CD14-positive monocyte (primary cell): ENCODE results near the gene TNFRSF4. TPM values are rescaled to one million over a fixed set of nuclear protein-coding genes. Genes with fewer than 3 reads are reported as not detected.
A peak's percentile ranks its signal among the peaks of the same experiment; 100 is the strongest.
"Not testable (repeated sequence)": the region's sequence is repeated elsewhere in the genome, so short reads cannot be mapped to it uniquely, and the experiment has no call there.

Experiments used
- DNase-seq, 3 donors: peaks; one replicate each; pipeline ENCODE4 v3.0.0-alpha.2; 2011 to 2022
- H2AFZ ChIP-seq: 2 replicates; pipeline ENCODE4 v1.6.0; 2012; ENCODE audit warnings: mild to moderate bottlenecking, low read depth, low read length, inconsistent platforms; ENCODE audit not compliant: insufficient read depth, poor library complexity, severe bottlenecking
- H3K27ac ChIP-seq, 2 donors: 1 replicate in 1 of 2; 2 replicates in 1 of 2; pipeline ENCODE4 v1.5.1; 2012 to 2013; ENCODE audit warnings: low read length in 2 of 2, control low read depth in 1 of 2, inconsistent platforms in 1 of 2, low read depth in 1 of 2, mild to moderate bottlenecking in 1 of 2
- H3K27me3 ChIP-seq, 2 donors: one replicate each; pipeline versions ENCODE4 v1.6.0 to v1.6.1; 2011 to 2013; ENCODE audit warnings: low read length in 2 of 2; ENCODE audit not compliant: control insufficient read depth in 2 of 2, insufficient read depth in 2 of 2
- H3K36me3 ChIP-seq, 2 donors: replicated peaks in 1 of 2; 1 replicate in 1 of 2; 2 replicates in 1 of 2; pipeline versions ENCODE4 v1.5.1 to v1.6.1; 2012 to 2013; ENCODE audit warnings: low read length in 2 of 2, control low read depth in 1 of 2, inconsistent platforms in 1 of 2, mild to moderate bottlenecking in 1 of 2; ENCODE audit not compliant: insufficient read depth in 2 of 2, control insufficient read depth in 1 of 2
- H3K4me1 ChIP-seq, 2 donors: 1 replicate in 1 of 2; 2 replicates in 1 of 2; pipeline versions ENCODE4 v1.5.1 to v1.6.1; 2012 to 2013; ENCODE audit warnings: low read length in 2 of 2, control low read depth in 1 of 2, inconsistent platforms in 1 of 2, mild to moderate bottlenecking in 1 of 2, moderate library complexity in 1 of 2; ENCODE audit not compliant: insufficient read depth in 2 of 2, control insufficient read depth in 1 of 2
- H3K4me2 ChIP-seq: replicated peaks from 2 replicates; pipeline ENCODE3; 2012; ENCODE audit warnings: low read length, moderate library complexity, mild to moderate bottlenecking; ENCODE audit not compliant: poor library complexity, severe bottlenecking; ENCODE audit errors: extremely low read depth
- H3K4me3 ChIP-seq, 3 experiments: fragments of 200-600 bp in 1 of 3; sonication (generic) in 1 of 3; replicated peaks in 1 of 3; 1 replicate in 2 of 3; 2 replicates in 1 of 3; pipeline ENCODE4 v1.5.1; 2011 to 2013; ENCODE audit warnings: low read length in 3 of 3, mild to moderate bottlenecking in 3 of 3, control low read depth in 2 of 3, low read depth in 2 of 3, inconsistent platforms in 1 of 3, moderate library complexity in 1 of 3
- H3K79me2 ChIP-seq: 2 replicates; pipeline ENCODE4 v1.6.0; 2012; ENCODE audit warnings: mild to moderate bottlenecking, control low read depth, inconsistent platforms, low read length, moderate library complexity; ENCODE audit not compliant: insufficient read depth
- H3K9ac ChIP-seq: 2 replicates; pipeline ENCODE4 v1.6.0; 2017; ENCODE audit warnings: low read length, mild to moderate bottlenecking; ENCODE audit not compliant: insufficient read depth, poor library complexity, severe bottlenecking
- H3K9me3 ChIP-seq, 2 donors: replicated peaks in 1 of 2; 1 replicate in 1 of 2; 2 replicates in 1 of 2; pipeline versions ENCODE4 v1.5.1 to v1.6.1; 2012 to 2013; ENCODE audit warnings: low read length in 2 of 2, control low read depth in 1 of 2; ENCODE audit not compliant: control insufficient read depth in 1 of 2, insufficient read depth in 1 of 2
- H4K20me1 ChIP-seq: 2 replicates; pipeline ENCODE4 v1.6.0; 2012; ENCODE audit warnings: mild to moderate bottlenecking, low read length, control low read depth, moderate library complexity; ENCODE audit not compliant: insufficient read depth
- H3K27ac Mint-ChIP-seq, 7 donors: one replicate each; pipeline ENCODE4 v1.8.0; 2020; ENCODE audit warnings: mild to moderate bottlenecking in 7 of 7, mixed read lengths in 7 of 7, moderate library complexity in 6 of 7, inconsistent platforms in 2 of 7
- H3K27me3 Mint-ChIP-seq, 3 donors: one replicate each; pipeline ENCODE4 v1.8.0; 2021 to 2022; ENCODE audit warnings: low read depth in 3 of 3, mild to moderate bottlenecking in 3 of 3, mixed read lengths in 3 of 3, moderate library complexity in 3 of 3, inconsistent platforms in 1 of 3
- H3K36me3 Mint-ChIP-seq, 2 donors: one replicate each; pipeline ENCODE4 v1.8.0; 2020; ENCODE audit warnings: mixed read lengths in 2 of 2, inconsistent platforms in 1 of 2, mild to moderate bottlenecking in 1 of 2
- H3K4me1 Mint-ChIP-seq: one replicate; pipeline ENCODE4 v1.8.0; 2020; ENCODE audit warnings: mild to moderate bottlenecking, mixed read lengths
- H3K4me3 Mint-ChIP-seq, 2 donors: one replicate each; pipeline ENCODE4 v1.8.0; 2020; ENCODE audit warnings: mild to moderate bottlenecking in 2 of 2, mixed read lengths in 2 of 2, moderate library complexity in 1 of 2
- H3K9me3 Mint-ChIP-seq, 7 donors: one replicate each; pipeline ENCODE4 v1.8.0; 2020 to 2022; ENCODE audit warnings: mixed read lengths in 7 of 7, mild to moderate bottlenecking in 6 of 7, moderate library complexity in 6 of 7, inconsistent platforms in 2 of 7
- CTCF ChIP-seq: fragments of 200-600 bp; IDR thresholded peaks from one replicate; pipeline ENCODE4 v1.8.0; 2022; ENCODE audit warnings: antibody characterized with exemption, mild to moderate bottlenecking
- WGBS: methylation state at CpG from one replicate; pipeline ENCODE4 v1.1.5; 2013; ENCODE audit warnings: missing lambda C conversion rate; ENCODE audit not compliant: insufficient coverage; 5-methylcytosine and 5-hydroxymethylcytosine counted together
- intact Hi-C, 2 donors: fragments of 100-400 bp; cut with micrococcal nuclease; formaldehyde crosslinking; loops; one replicate each; pipeline versions ENCODE4 v1.15.0 to v1.15.1; 2023
- polyA plus RNA-seq, 3 donors: library from polyadenylated mRNA; depleted of rRNA in 1 of 3; unstranded in 2 of 3; stranded (reverse) in 1 of 3; fragments of 300-500 nt in 2 of 3; fragments of >200 nt in 1 of 3; fragmentation: Illumina TruSeq in 2 of 3; gene quantifications; 1 replicate in 2 of 3; 2 replicates in 1 of 3; pipeline ENCODE4 v1.2.3, GENCODE V29; 2012 to 2021

Gene TNFRSF4
- polyA plus RNA-seq, 3 donors = 0.05 TPM; not detected in 2

GRCh38 chr1:1253314-1253713 is 39.4 kb upstream of the TNFRSF4 start:
- no peaks in the 10 kb centered on the region for H3K4me1 Mint-ChIP-seq
- no peak overlapping the region for H3K4me3 Mint-ChIP-seq
- 98% methylated on average over 7 of the region's 12 CpGs for WGBS
- no peak overlapping the region for H3K4me3 ChIP-seq
- no peak for DNase-seq
- H3K27ac Mint-ChIP-seq = peak overlapping the region in 1 of 7 donors; percentile 45
- no peak for TF ChIP-seq CTCF
- no peak overlapping the region for H2AFZ ChIP-seq
- H3K36me3 Mint-ChIP-seq = peaks cover 41 to 59% of the 10 kb centered on the region in 2 donors
- peaks cover 39 to 54% of the 10 kb centered on the region in 2 donors for H3K36me3 ChIP-seq
- H3K9me3 ChIP-seq = no peaks in the 10 kb centered on the region
- H3K4me1 ChIP-seq = no peaks in the 10 kb centered on the region
- no peak overlapping the region for H3K9ac ChIP-seq
- intact Hi-C loops = no loop called here
- H3K4me2 ChIP-seq = no peak overlapping the region
- no peak overlapping the region for H3K27ac ChIP-seq
- H4K20me1 ChIP-seq = peaks cover 59% of the 10 kb centered on the region
- H3K27me3 ChIP-seq = peaks cover 0 to under 1% of the 10 kb centered on the region in 2 donors
- H3K9me3 Mint-ChIP-seq = no peaks in the 10 kb centered on the region
- H3K79me2 ChIP-seq = peaks cover 4% of the 10 kb centered on the region
- H3K27me3 Mint-ChIP-seq = peaks cover 0 to under 1% (median under 1%) of the 10 kb centered on the region in 3 donors

- Mint-ChIP-seq H3K4me1 (no peaks in the 10 kb centered on the region), H3K27ac (no peak overlapping the region), H3K36me3 (peaks cover 25 to 39% of the 10 kb centered on the region in 2 donors), H3K4me3 (no peak overlapping the region), H3K9me3 (no peaks in the 10 kb centered on the region), H3K27me3 (peaks cover 14 to 23% (median 15%) of the 10 kb centered on the region in 3 donors)
- no peak overlapping the region for H3K4me3 ChIP-seq
- intact Hi-C loops = no loop called here
- H3K27ac ChIP-seq = no peak overlapping the region
- WGBS = 83% methylated on average over 16 of the region's 16 CpGs
- no peaks in the 10 kb centered on the region for H3K79me2 ChIP-seq
- H3K4me1 ChIP-seq = no peaks in the 10 kb centered on the region
- peaks cover 44% of the 10 kb centered on the region for H4K20me1 ChIP-seq
- no peak overlapping the region for H2AFZ ChIP-seq
- no peak for DNase-seq
- no peak overlapping the region for H3K4me2 ChIP-seq
- no peak overlapping the region for H3K9ac ChIP-seq
- TF ChIP-seq CTCF = no peak
- peaks cover 25 to 35% of the 10 kb centered on the region in 2 donors for H3K36me3 ChIP-seq
- H3K9me3 ChIP-seq = no peaks in the 10 kb centered on the region
- H3K27me3 ChIP-seq = peaks cover 0 to 16% of the 10 kb centered on the region in 2 donors
Measured at GRCh38 chr1:1250786-1251284, 36.9 kb upstream of the TNFRSF4 start.

GRCh38 chr1:1248009-1248913 is 34.3 kb upstream of the TNFRSF4 start:
- peak overlapping the region in 1 of 2 donors; percentile 35 for H3K4me3 Mint-ChIP-seq
- WGBS = no CpG with 5 or more reads among the region's 21 CpGs

More at GRCh38 chr1:1248009-1248913, 34.3 kb upstream of the TNFRSF4 start:
- H3K79me2 ChIP-seq, DNase-seq, intact Hi-C loops, H3K36me3 ChIP-seq, H3K4me2 ChIP-seq, H3K27ac ChIP-seq, H2AFZ ChIP-seq, H3K9me3 ChIP-seq, H3K9me3 Mint-ChIP-seq, H3K27ac Mint-ChIP-seq, H3K4me1 ChIP-seq, H3K4me3 ChIP-seq, H3K4me1 Mint-ChIP-seq, H3K9ac ChIP-seq: not testable (repeated sequence)
- Histone ChIP-seq H3K27me3 (peaks cover 0 to 23% of the 10 kb centered on the region in 2 donors), H4K20me1 (peaks cover 21% of the 10 kb centered on the region)
- Mint-ChIP-seq H3K27me3 (peaks cover 16 to 30% (median 17%) of the 10 kb centered on the region in 3 donors), H3K36me3 (peaks cover 7 to 16% of the 10 kb centered on the region in 2 donors)
